Neural crest cell (in vitro differentiated cells): ENCODE measurements around the gene TMX1. TPM values are rescaled to one million over a fixed set of nuclear protein-coding genes. Genes with fewer than 3 reads are reported as not detected.

Source experiments
- DNase-seq: peaks from one replicate; pipeline ENCODE4 v3.0.0; 2021; ENCODE audit warnings: low read depth, mixed read lengths, low spot score
- H3K27ac Mint-ChIP-seq: one replicate; pipeline ENCODE4 v1.8.0; 2021; ENCODE audit warnings: mild to moderate bottlenecking, mixed read lengths; ENCODE audit not compliant: unreplicated experiment
- H3K27me3 Mint-ChIP-seq: 2 replicates; pipeline ENCODE4 v1.8.0; 2021; ENCODE audit warnings: low read depth, mild to moderate bottlenecking, mixed read lengths
- H3K36me3 Mint-ChIP-seq: 2 replicates; pipeline ENCODE4 v1.8.0; 2021; ENCODE audit warnings: low read depth, mild to moderate bottlenecking, mixed read lengths
- H3K4me1 Mint-ChIP-seq: 2 replicates; pipeline ENCODE4 v1.8.0; 2021; ENCODE audit warnings: mixed read lengths
- H3K4me3 Mint-ChIP-seq: one replicate; pipeline ENCODE4 v1.8.0; 2021; ENCODE audit warnings: mild to moderate bottlenecking, mixed read lengths
- H3K9me3 Mint-ChIP-seq: 2 replicates; pipeline ENCODE4 v1.8.0; 2021; ENCODE audit warnings: mixed read lengths
- total RNA-seq: library from RNA; stranded (reverse); gene quantifications from 2 replicates; pipeline ENCODE4 v1.2.1, GENCODE V29; 2021
- TF ChIP-seq, protein P1 (sequence below): fragments of 200-600 bp; sonication (generic); conservative IDR thresholded peaks from 2 replicates; pipeline ENCODE4 v1.5.0; 2021; ENCODE audit warnings: antibody characterized with exemption, mild to moderate bottlenecking

The TMX1 gene
- total RNA-seq, 1 donor from 2014 or later, result 61.9 TPM

DNA sequence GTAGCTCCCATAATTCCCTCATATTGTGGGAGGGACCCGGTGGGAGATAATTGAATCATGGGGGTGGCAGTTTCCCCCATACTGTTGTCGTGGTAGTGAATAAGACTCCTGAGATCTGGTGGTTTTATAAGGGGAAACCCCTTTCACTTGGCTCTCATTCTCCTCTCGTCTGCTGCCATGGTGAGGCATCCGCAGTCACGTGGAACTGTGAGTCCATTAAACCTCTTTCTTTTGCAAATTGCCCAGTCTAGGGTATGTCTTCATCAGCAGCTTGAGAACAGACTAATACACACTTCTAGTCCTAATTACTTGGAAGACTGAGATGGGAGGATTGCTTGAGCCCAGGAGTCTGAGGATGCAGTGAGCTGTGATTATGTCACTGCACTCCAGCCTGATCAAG, 64.4 kb downstream of the TMX1 start:
- Mint-ChIP-seq H3K9me3 (no peaks in the 10 kb centered on the region), H3K4me1 (peaks cover 22% of the 10 kb centered on the region), H3K27me3 (no peaks in the 10 kb centered on the region), H3K27ac (no peak overlapping the region), H3K4me3 (no peak overlapping the region), H3K36me3 (no peaks in the 10 kb centered on the region)
- DNase-seq, result no peak
- TF ChIP-seq, protein P1, sequence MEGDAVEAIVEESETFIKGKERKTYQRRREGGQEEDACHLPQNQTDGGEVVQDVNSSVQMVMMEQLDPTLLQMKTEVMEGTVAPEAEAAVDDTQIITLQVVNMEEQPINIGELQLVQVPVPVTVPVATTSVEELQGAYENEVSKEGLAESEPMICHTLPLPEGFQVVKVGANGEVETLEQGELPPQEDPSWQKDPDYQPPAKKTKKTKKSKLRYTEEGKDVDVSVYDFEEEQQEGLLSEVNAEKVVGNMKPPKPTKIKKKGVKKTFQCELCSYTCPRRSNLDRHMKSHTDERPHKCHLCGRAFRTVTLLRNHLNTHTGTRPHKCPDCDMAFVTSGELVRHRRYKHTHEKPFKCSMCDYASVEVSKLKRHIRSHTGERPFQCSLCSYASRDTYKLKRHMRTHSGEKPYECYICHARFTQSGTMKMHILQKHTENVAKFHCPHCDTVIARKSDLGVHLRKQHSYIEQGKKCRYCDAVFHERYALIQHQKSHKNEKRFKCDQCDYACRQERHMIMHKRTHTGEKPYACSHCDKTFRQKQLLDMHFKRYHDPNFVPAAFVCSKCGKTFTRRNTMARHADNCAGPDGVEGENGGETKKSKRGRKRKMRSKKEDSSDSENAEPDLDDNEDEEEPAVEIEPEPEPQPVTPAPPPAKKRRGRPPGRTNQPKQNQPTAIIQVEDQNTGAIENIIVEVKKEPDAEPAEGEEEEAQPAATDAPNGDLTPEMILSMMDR, result no peak

DNA sequence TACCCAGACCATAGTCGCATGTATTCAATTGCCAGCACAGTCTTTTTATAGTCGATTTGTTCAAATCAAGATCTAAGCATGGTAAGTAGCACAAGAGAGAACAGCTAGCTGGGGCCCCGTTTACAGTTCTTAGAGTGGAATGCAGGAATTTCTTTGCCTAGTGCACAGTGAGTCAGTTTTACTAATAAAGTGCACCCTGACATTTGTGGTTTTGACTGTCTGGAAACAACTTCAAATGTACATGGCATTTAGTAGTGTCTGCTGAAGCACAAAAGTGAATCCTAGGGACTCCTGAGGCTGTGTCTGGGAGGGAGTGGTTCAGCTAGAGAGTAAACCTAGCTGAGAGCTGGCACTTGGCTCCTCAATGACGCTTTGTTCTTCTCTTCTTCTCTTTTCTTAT, 64.9 kb downstream of the TMX1 start:
- no peaks in the 10 kb centered on the region for H3K9me3 Mint-ChIP-seq
- DNase-seq, result no peak
- no peak overlapping the region for H3K4me3 Mint-ChIP-seq
- no peaks in the 10 kb centered on the region for H3K27me3 Mint-ChIP-seq
- no peak overlapping the region for H3K27ac Mint-ChIP-seq
- H3K36me3 Mint-ChIP-seq, result no peaks in the 10 kb centered on the region
- TF ChIP-seq, protein P1, result no peak
- H3K4me1 Mint-ChIP-seq, result peaks cover 22% of the 10 kb centered on the region

DNA sequence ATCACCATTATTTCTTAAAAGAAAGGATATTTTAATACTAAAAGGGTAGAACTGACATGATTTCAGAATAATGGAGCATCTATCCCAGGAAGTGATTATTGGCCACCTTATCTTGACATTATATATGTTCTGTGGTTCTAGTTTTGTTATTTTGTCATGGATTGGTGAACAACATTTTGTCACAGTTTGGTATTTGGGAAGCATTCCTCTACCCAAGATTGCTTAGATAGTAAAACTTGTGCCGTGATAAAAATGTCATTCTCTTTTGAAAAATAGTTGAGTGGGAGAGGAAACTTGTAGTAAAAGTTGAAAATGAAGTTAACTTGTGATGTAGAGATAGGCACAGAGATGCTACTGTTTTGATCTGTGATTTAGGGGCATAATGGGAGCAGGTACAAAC, 65.7 kb downstream of the TMX1 start:
- H3K27me3 Mint-ChIP-seq, result no peaks in the 10 kb centered on the region
- no peak overlapping the region for H3K27ac Mint-ChIP-seq
- DNase-seq, result no peak
- no peaks in the 10 kb centered on the region for H3K9me3 Mint-ChIP-seq
- no peaks in the 10 kb centered on the region for H3K36me3 Mint-ChIP-seq
- TF ChIP-seq, protein P1, result no peak
- H3K4me3 Mint-ChIP-seq, result no peak overlapping the region
- peaks cover 22% of the 10 kb centered on the region for H3K4me1 Mint-ChIP-seq

Other genes starting within 250 kb of the TMX1 start
- 19.7 and 21.9 TPM in 2 replicates for gene TRIM9, start 145.1 kb upstream of the TMX1 start, total RNA-seq